HepG2 (cell line): ENCODE data around the gene CCT3. TPM values are rescaled to one million over a fixed set of nuclear protein-coding genes. Genes with fewer than 3 reads are reported as not detected.

Source experiments
- ATAC-seq: fragments of 200-7000 bp; cut with Tn5 transposase; 3 replicates; pipeline ENCODE4 v1.9.1; 2020; ENCODE audit warnings: mild to moderate bottlenecking, moderate library complexity
- BruUV-seq: library from RNA; stranded (reverse); fragments of 400-500 nt; replicated peaks from 2 replicates; lab custom pipeline; 2021; lab: Mats Ljungman, UMichigan
- CTCF ChIA-PET: fragments of 300-600 bp; formaldehyde crosslinking; extraction: SDS; loops from one replicate; lab custom pipeline; 2021; ENCODE audit warnings: low total read pairs, inconsistent platforms, low intra/inter-chr PET ratio; lab: Yijun Ruan, JAX
- POLR2A ChIA-PET: fragments of 350-600 bp; sonication (Branson Sonifier 250); formaldehyde crosslinking; loops from one replicate; lab custom pipeline; 2020; ENCODE audit warnings: antibody characterized with exemption, inconsistent platforms; lab: Yijun Ruan, JAX
- DNase-seq: peaks from one replicate; pipeline ENCODE4 v3.0.0-alpha.2; 2015; ENCODE audit warnings: low spot score
- FAIRE-seq: peaks from 3 replicates; lab custom pipeline; 2011; peaks lifted over from hg19 to GRCh38; lab: Jason Lieb, UNC
- H2AFZ ChIP-seq: one replicate; pipeline ENCODE4 v1.6.1; 2011; ENCODE audit warnings: low read length, inconsistent platforms
- H3K27ac ChIP-seq: fragments of 300-600 bp; 3 replicates; pipeline ENCODE4 v1.8.0; 2011; ENCODE audit warnings: mixed run types, mild to moderate bottlenecking, mixed read lengths, low read length, inconsistent platforms; ENCODE audit not compliant: insufficient read depth; ENCODE audit errors: extremely low read length
- H3K27me3 ChIP-seq, 2 experiments: fragments of 200-600 bp in 1 of 2; 2 replicates in 1 of 2; 3 replicates in 1 of 2; pipeline versions ENCODE4 v1.6.0 to v1.8.0; 2011; ENCODE audit warnings: low read length in 2 of 2, mild to moderate bottlenecking in 2 of 2, moderate library complexity in 2 of 2, inconsistent platforms in 1 of 2; ENCODE audit not compliant: insufficient read depth in 2 of 2, control insufficient read depth in 1 of 2
- H3K36me3 ChIP-seq, 2 experiments: fragments of 200-600 bp in 1 of 2; replicated peaks in 1 of 2; 2 replicates in 1 of 2; 3 replicates in 1 of 2; pipeline versions ENCODE4 v1.5.1 to v1.8.0; 2011; ENCODE audit warnings: low read length in 2 of 2, inconsistent platforms in 1 of 2; ENCODE audit not compliant: insufficient read depth in 2 of 2, control insufficient read depth in 1 of 2
- H3K4me1 ChIP-seq: 2 replicates; pipeline ENCODE4 v1.5.1; 2012; ENCODE audit warnings: low read length, inconsistent platforms; ENCODE audit not compliant: insufficient read depth
- H3K4me2 ChIP-seq: 2 replicates; pipeline ENCODE4 v1.6.0; 2011; ENCODE audit warnings: low read depth, low read length, inconsistent platforms
- H3K4me3 ChIP-seq, 3 experiments: fragments of 200-600 bp in 1 of 3; sonication (generic), shearing (Covaris generic) in 1 of 3; replicated peaks in 1 of 3; 2 replicates each; pipeline ENCODE4 v1.5.1; 2011 to 2016; ENCODE audit warnings: low read length in 3 of 3, inconsistent platforms in 2 of 3, low read depth in 2 of 3, mild to moderate bottlenecking in 2 of 3, control low read depth in 1 of 3, mixed read lengths in 1 of 3; ENCODE audit not compliant: insufficient read depth in 1 of 3
- H3K79me2 ChIP-seq: one replicate; pipeline ENCODE4 v1.6.1; 2011; ENCODE audit warnings: low read length, inconsistent platforms; ENCODE audit not compliant: insufficient read depth
- H3K9ac ChIP-seq: 2 replicates; pipeline ENCODE4 v1.6.0; 2011; ENCODE audit warnings: mild to moderate bottlenecking, low read depth, low read length, inconsistent platforms; ENCODE audit not compliant: insufficient read depth
- H3K9me3 ChIP-seq: 2 replicates; pipeline ENCODE4 v1.5.1; 2012; ENCODE audit warnings: mild to moderate bottlenecking, low read length
- H4K20me1 ChIP-seq: 2 replicates; pipeline ENCODE4 v1.6.0; 2011; ENCODE audit warnings: inconsistent platforms, mild to moderate bottlenecking, low read length, moderate library complexity; ENCODE audit not compliant: insufficient read depth
- ATF6 ChIP-seq: sonication (generic); formaldehyde crosslinking; conservative IDR thresholded peaks from 2 replicates; pipeline ENCODE4 v1.4.0; 2020; ENCODE audit warnings: missing genetic modification reagents
- EP300 ChIP-seq, 3 experiments: sonication (generic) in 1 of 3; formaldehyde crosslinking in 1 of 3; IDR thresholded peaks; 2 replicates each; pipeline versions ENCODE4 v1.5.1 to v1.6.1; 2011 to 2020; ENCODE audit warnings: low read depth in 2 of 3, low read length in 2 of 3, borderline replicate concordance in 1 of 3, improper control_type of control experiment in 1 of 3, mild to moderate bottlenecking in 1 of 3, missing genetic modification reagents in 1 of 3, moderate library complexity in 1 of 3
- HMGXB4 ChIP-seq, 2 experiments: sonication (generic) in 1 of 2; formaldehyde crosslinking in 1 of 2; IDR thresholded peaks; 2 replicates each; pipeline versions ENCODE4 v1.4.0 to v1.6.1; 2018 to 2020; ENCODE audit warnings: missing genetic modification reagents in 2 of 2, borderline replicate concordance in 1 of 2, low read depth in 1 of 2, mild to moderate bottlenecking in 1 of 2, missing biosample characterization in 1 of 2
- NFE2 ChIP-seq: sonication (generic); formaldehyde crosslinking; IDR thresholded peaks from 2 replicates; pipeline ENCODE4 v1.4.0; 2020; ENCODE audit warnings: missing genetic modification reagents
- SP1 ChIP-seq, 2 experiments: fragments of 450-650 bp in 1 of 2; sonication (generic) in 1 of 2; formaldehyde crosslinking in 1 of 2; IDR thresholded peaks; 2 replicates each; pipeline versions ENCODE4 v1.4.0 to v1.6.1; 2016 to 2020; ENCODE audit warnings: missing genetic modification reagents in 1 of 2
- ZBTB2 ChIP-seq: sonication (generic); formaldehyde crosslinking; IDR thresholded peaks from 2 replicates; pipeline ENCODE4 v1.8.0; 2022; ENCODE audit warnings: low read depth, missing genetic modification reagents
- ZBTB7B ChIP-seq: sonication (generic); formaldehyde crosslinking; IDR thresholded peaks from 2 replicates; pipeline ENCODE4 v1.4.0; 2020; ENCODE audit warnings: missing genetic modification reagents
- ZMYM3 ChIP-seq: sonication (generic); formaldehyde crosslinking; IDR thresholded peaks from 2 replicates; pipeline ENCODE4 v1.5.1; 2020; ENCODE audit warnings: mild to moderate bottlenecking, missing genetic modification reagents
- ZMYM4 ChIP-seq: sonication (generic); formaldehyde crosslinking; IDR thresholded peaks from 2 replicates; pipeline ENCODE4 v1.8.1; 2023; ENCODE audit warnings: mild to moderate bottlenecking, missing genetic modification reagents
- WGBS: methylation state at CpG from one replicate; pipeline ENCODE4 v1.1.6; 2017; ENCODE audit warnings: low lambda C conversion rate; 5-methylcytosine and 5-hydroxymethylcytosine counted together
- in situ Hi-C: cut with HindIII; loops from 2 replicates; pipeline ENCODE4 v1.10.0; 2017; ENCODE audit warnings: low pct_unique_long_range_greater_than_20kb; ENCODE audit not compliant: extremely low pct_ligation_motif_present
- intact Hi-C: fragments of 100-400 bp; cut with micrococcal nuclease; formaldehyde crosslinking; loops from one replicate; pipeline ENCODE4 v1.10.0; 2022; ENCODE audit not compliant: unreplicated experiment
- polyA plus RNA-seq, 8 experiments: library from polyadenylated mRNA; depleted of rRNA in 3 of 8; stranded (reverse) in 7 of 8; unstranded in 1 of 8; fragments of >200 nt; fragmentation: Illumina TruSeq in 4 of 8; extraction: Trizol in 4 of 8; gene quantifications; 2 replicates each; pipeline versions ENCODE4 v1.2.1 to v1.2.3, GENCODE V29; 2011 to 2016; ENCODE audit warnings: low read depth in 4 of 8, missing spikeins in 1 of 8, mixed read lengths in 1 of 8; ENCODE audit not compliant: insufficient read depth in 1 of 8
- total RNA-seq, 5 experiments: library from RNA; depleted of rRNA; stranded (reverse); fragments of >200 nt; fragmentation: Illumina TruSeq; extraction: Trizol; gene quantifications; 2 replicates each; pipeline ENCODE4 v1.2.3, GENCODE V29; 2016; ENCODE audit warnings: low read depth in 1 of 5

The CCT3 gene
- total and polyA plus RNA-seq, 2 of the 13 experiments (the other 11 are each of a cell fraction or from before 2014, with no cell fraction given) = 319 to 615 TPM

GRCh38 chr1:156357977-156358376 lies 19.9 kb upstream of the CCT3 start:
- CTCF ChIA-PET = interaction anchor here (2.0 to 3.1 kb wide), 2 partner anchors 24 to 87 kb away, joined by 9 to 26 read pairs; no protein-coding TSS in a partner anchor
- Histone ChIP-seq H3K27ac (no peak overlapping the region), H3K4me3 (no peak overlapping the region), H3K9me3 (no peaks in the 10 kb centered on the region), H2AFZ (no peak overlapping the region), H3K27me3 (no peaks in the 10 kb centered on the region), H3K4me1 (peaks cover 44% of the 10 kb centered on the region), H4K20me1 (no peaks in the 10 kb centered on the region), H3K79me2 (no peaks in the 10 kb centered on the region), H3K4me2 (no peak overlapping the region), H3K36me3 (no peaks in the 10 kb centered on the region), H3K9ac (no peak overlapping the region)
- POLR2A ChIA-PET = interaction anchor here (5.8 kb wide), 1 partner anchor 14 kb away, joined by 46 read pairs; no protein-coding TSS in a partner anchor
- in situ Hi-C loops = loop anchor here (10.0 kb wide), 1 partner anchor 87 kb away; no protein-coding TSS in a partner anchor
- no peak for FAIRE-seq
- BruUV-seq = no TSS peak
- no peak for DNase-seq
- intact Hi-C loops = loop anchor here (1.0 kb wide), 2 partner anchors 25 to 86 kb away; no protein-coding TSS in a partner anchor
- no peak for TF ChIP-seq ZBTB2 (CRISPR knock-in tag)
- no peak for ATAC-seq
- 100% methylated on average over 2 of the region's 2 CpGs for WGBS

GRCh38 chr1:156356875-156357534 lies 18.9 kb upstream of the CCT3 start:
- no peaks in the 10 kb centered on the region for H4K20me1 ChIP-seq
- H3K4me1 ChIP-seq = peaks cover 44% of the 10 kb centered on the region
- peak; percentile 86 for FAIRE-seq
- peak; percentile 98 for ATAC-seq
- no TSS peak for BruUV-seq
- in situ Hi-C loops = loop anchor here (10.0 kb wide), 1 partner anchor 88 kb away; no protein-coding TSS in a partner anchor
- H3K79me2 ChIP-seq = no peaks in the 10 kb centered on the region
- CTCF ChIA-PET = interaction anchor here (0.9 to 3.1 kb wide), 5 partner anchors 13 to 88 kb away, joined by 3 to 26 read pairs (median 9); partner anchors contain the start of gene RHBG
- no peak overlapping the region for H3K27ac ChIP-seq
- no peaks in the 10 kb centered on the region for H3K27me3 ChIP-seq
- peak; percentile 73 for DNase-seq
- peak overlapping the region; percentile 52 for H3K4me2 ChIP-seq
- peak overlapping the region in 2 of 3 experiments; percentile 13 to 47; a peak in 2 of 6 replicates for H3K4me3 ChIP-seq
- POLR2A ChIA-PET = no interaction called here
- H3K9me3 ChIP-seq = no peaks in the 10 kb centered on the region
- H2AFZ ChIP-seq = no peak overlapping the region
- H3K36me3 ChIP-seq = no peaks in the 10 kb centered on the region
- 12% methylated on average over 21 of the region's 22 CpGs for WGBS
- H3K9ac ChIP-seq = no peak overlapping the region
- intact Hi-C loops = loop anchor here (1.0 kb wide), 2 partner anchors 26 to 87 kb away; no protein-coding TSS in a partner anchor
- TF ChIP-seq ZMYM3 (CRISPR knock-in tag) (peak; percentile 63; the same call in 1 of the 2 replicates), ZMYM4 (CRISPR knock-in tag) (peak; percentile 52; the same call in 1 of the 2 replicates), HMGXB4 (CRISPR knock-in tag; IDR thresholded peaks at IDR 0.05; ENCODE audit: borderline replicate concordance in 1 of 2, low read depth in 1 of 2) (peak; percentile 83 to 91), NFE2 (no peak), SP1 (IDR thresholded peaks at IDR 0.05) (no peak), SP1 (CRISPR knock-in tag; IDR thresholded peaks at IDR 0.05) (peak; percentile 69; the same call in 1 of the 2 replicates), ATF6 (CRISPR knock-in tag) (no peak), EP300 (IDR thresholded peaks at IDR 0.05; ENCODE audit: low read depth in 2 of 2, low read length in 2 of 2) (no peak), EP300 (CRISPR knock-in tag; IDR thresholded peaks at IDR 0.05; ENCODE audit: borderline replicate concordance) (no peak), ZBTB7B (CRISPR knock-in tag) (peak; percentile 69; the same call in 1 of the 2 replicates)
